GM12874 (cell line): ENCODE measurements around the gene OBSL1.

Source experiments
- CTCF ChIP-seq: IDR thresholded peaks from 2 replicates; pipeline ENCODE4 v1.5.1; 2011; ENCODE audit warnings: low read depth, mild to moderate bottlenecking, control low read depth, low read length, moderate library complexity; ENCODE audit not compliant: insufficient read depth

The OBSL1 gene

GRCh38 chr2:219614076-219614860 lies 42.9 kb upstream of the OBSL1 start:
- TF ChIP-seq CTCF: no peak

GRCh38 chr2:219613461-219614070 lies 42.2 kb upstream of the OBSL1 start:
- no peak for TF ChIP-seq CTCF

- TF ChIP-seq CTCF: no peak
Measured at GRCh38 chr2:219612577-219613286, 41.4 kb upstream of the OBSL1 start.

GRCh38 chr2:219611866-219612576 lies 40.7 kb upstream of the OBSL1 start:
- no peak for TF ChIP-seq CTCF

GRCh38 chr2:219611306-219611705 lies 40.0 kb upstream of the OBSL1 start:
- TF ChIP-seq CTCF: no peak

GRCh38 chr2:219609149-219609750 lies 37.9 kb upstream of the OBSL1 start:
- no peak for TF ChIP-seq CTCF
